Measurements from ENCODE around the gene HSBP1.

GRCh38 chr16:83847371-83848225 is 39.8 kb downstream of the HSBP1 start:
- TF ChIP-seq CTCF (IDR thresholded peaks at IDR 0.05) (no peak), POLR2A (IDR thresholded peaks at IDR 0.05) (no peak), EP300 (IDR thresholded peaks at IDR 0.05) (no peak)
